ENCODE measurements around the gene PRAMEF11.
"Not testable (repeated sequence)": the region's sequence is repeated elsewhere in the genome, so short reads cannot be mapped to it uniquely, and the experiment has no call there.

The PRAMEF11 gene

GRCh38 chr1:12831310-12831709, at the start of gene PRAMEF11:
PRAMEF11 (minus strand) TSS chr1:12831410; CDS start chr1:12828789, 2,621 bp downstream.
- not testable (repeated sequence) for DNase-seq (ENCODE audit: low read depth)

- not testable (repeated sequence) for DNase-seq (ENCODE audit: low read depth)
Observed at GRCh38 chr1:12878453-12878852, 47.2 kb upstream of the PRAMEF11 start.

- DNase-seq (ENCODE audit: low read depth) = not testable (repeated sequence)
Observed at GRCh38 chr1:12863131-12863880, 32.1 kb upstream of the PRAMEF11 start.

GRCh38 chr1:12856786-12857185, 25.6 kb upstream of the PRAMEF11 start, which contains the start of gene PRAMEF2:
PRAMEF2 (plus strand) TSS chr1:12857086; CDS start chr1:12859010, 1,924 bp downstream.
- DNase-seq (ENCODE audit: low read depth) = not testable (repeated sequence)

- DNase-seq (ENCODE audit: low read depth) = no peak
Observed at GRCh38 chr1:12851779-12852178, 20.6 kb upstream of the PRAMEF11 start.

- not testable (repeated sequence) for DNase-seq (ENCODE audit: low read depth)
Observed at GRCh38 chr1:12848620-12849019, 17.4 kb upstream of the PRAMEF11 start, which contains the start of gene HNRNPCL1. HNRNPCL1 (minus strand) TSS chr1:12848720; CDS start chr1:12848289, 431 bp downstream.

- not testable (repeated sequence) for DNase-seq (ENCODE audit: low read depth)
Observed at GRCh38 chr1:12833251-12833650, 2.0 kb upstream of the PRAMEF11 start.

GRCh38 chr1:12819061-12819460, 12.1 kb downstream of the PRAMEF11 start:
- not testable (repeated sequence) for DNase-seq (ENCODE audit: low read depth)

- DNase-seq (ENCODE audit: low read depth) = no peak
Observed at GRCh38 chr1:12811409-12811784, 19.8 kb downstream of the PRAMEF11 start.

GRCh38 chr1:12810691-12811408, 20.4 kb downstream of the PRAMEF11 start:
- DNase-seq (ENCODE audit: low read depth) = no peak

- DNase-seq (ENCODE audit: low read depth) = no peak
Observed at GRCh38 chr1:12809933-12810332, 21.3 kb downstream of the PRAMEF11 start.

GRCh38 chr1:12799730-12800129, 31.5 kb downstream of the PRAMEF11 start:
- no peak for DNase-seq (ENCODE audit: low read depth)

- no peak for DNase-seq (ENCODE audit: low read depth)
Observed at GRCh38 chr1:12798911-12799310, 32.3 kb downstream of the PRAMEF11 start.

- not testable (repeated sequence) for DNase-seq (ENCODE audit: low read depth)
Observed at GRCh38 chr1:12791097-12791496, 40.1 kb downstream of the PRAMEF11 start, which contains the start of gene PRAMEF1. PRAMEF1 (plus strand) TSS chr1:12791397; CDS start chr1:12793228, 1,831 bp downstream.

GRCh38 chr1:12784729-12785128, 46.5 kb downstream of the PRAMEF11 start:
- DNase-seq (ENCODE audit: low read depth) = not testable (repeated sequence)

- DNase-seq (ENCODE audit: low read depth) = not testable (repeated sequence)
Observed at GRCh38 chr1:12783783-12784182, 47.4 kb downstream of the PRAMEF11 start.

GRCh38 chr1:12781488-12781887, 49.7 kb downstream of the PRAMEF11 start:
- not testable (repeated sequence) for DNase-seq (ENCODE audit: low read depth)

- no peak for DNase-seq (ENCODE audit: low read depth)
Observed at GRCh38 chr1:12778907-12779306, 52.3 kb downstream of the PRAMEF11 start.

GRCh38 chr1:12778061-12778460, 53.1 kb downstream of the PRAMEF11 start:
- no peak for DNase-seq (ENCODE audit: low read depth)

GRCh38 chr1:12776801-12777557, 54.2 kb downstream of the PRAMEF11 start:
- DNase-seq (ENCODE audit: low read depth) = no peak

GRCh38 chr1:12775443-12775842, 55.8 kb downstream of the PRAMEF11 start:
- DNase-seq (ENCODE audit: low read depth) = no peak

GRCh38 chr1:12774801-12775345, 56.3 kb downstream of the PRAMEF11 start:
- DNase-seq (ENCODE audit: low read depth) = no peak
